Measurements from ENCODE around the gene SLC25A25. TPM values are rescaled to one million over a fixed set of nuclear protein-coding genes. Genes with fewer than 3 reads are reported as not detected.
"Not testable (repeated sequence)": the region's sequence is repeated elsewhere in the genome, so short reads cannot be mapped to it uniquely, and the experiment has no call there.

Gene SLC25A25
- total and polyA plus RNA-seq, 12 donors: 11.4 to 60.6 (median 15.6) TPM

DNA sequence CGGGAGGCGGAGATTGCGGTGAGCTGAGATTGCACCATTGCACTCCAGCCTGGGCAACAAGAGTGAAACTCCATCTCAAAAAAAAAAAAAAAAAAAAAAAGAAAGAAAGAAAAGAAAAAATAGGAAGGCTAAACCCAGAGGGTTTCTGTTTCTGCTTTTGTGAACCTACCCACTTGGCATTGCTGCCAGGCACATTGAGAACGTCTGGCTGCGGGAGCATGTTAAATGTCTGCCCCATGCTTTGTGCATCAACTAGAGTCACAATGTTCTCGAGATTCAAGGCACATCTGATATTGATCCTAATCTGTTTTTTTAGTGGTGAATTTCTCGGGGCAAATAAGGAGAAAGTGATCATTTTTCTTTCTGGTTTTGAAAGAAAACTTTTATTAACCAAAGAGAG lies 2.8 kb downstream of the SLC25A25 start:
- Histone ChIP-seq H3K4me1 (replicated peaks in 1 of 2) (peaks cover 44 to 63% of the 10 kb centered on the region in 2 donors), H3K9me3 (replicated peaks in 1 of 3) (no peaks in the 10 kb centered on the region), H3K27ac (peak overlapping the region in 2 of 5 donors; percentile 39 to 92), H3K27me3 (no peaks in the 10 kb centered on the region), H3K4me3 (no peak overlapping the region), H3K36me3 (replicated peaks in 1 of 2) (no peaks in the 10 kb centered on the region)
- intact Hi-C loops (cut with DNase I): no loop called here
- TF ChIP-seq POLR2A (IDR thresholded peaks at IDR 0.05): no peak
- TF ChIP-seq, protein P1, sequence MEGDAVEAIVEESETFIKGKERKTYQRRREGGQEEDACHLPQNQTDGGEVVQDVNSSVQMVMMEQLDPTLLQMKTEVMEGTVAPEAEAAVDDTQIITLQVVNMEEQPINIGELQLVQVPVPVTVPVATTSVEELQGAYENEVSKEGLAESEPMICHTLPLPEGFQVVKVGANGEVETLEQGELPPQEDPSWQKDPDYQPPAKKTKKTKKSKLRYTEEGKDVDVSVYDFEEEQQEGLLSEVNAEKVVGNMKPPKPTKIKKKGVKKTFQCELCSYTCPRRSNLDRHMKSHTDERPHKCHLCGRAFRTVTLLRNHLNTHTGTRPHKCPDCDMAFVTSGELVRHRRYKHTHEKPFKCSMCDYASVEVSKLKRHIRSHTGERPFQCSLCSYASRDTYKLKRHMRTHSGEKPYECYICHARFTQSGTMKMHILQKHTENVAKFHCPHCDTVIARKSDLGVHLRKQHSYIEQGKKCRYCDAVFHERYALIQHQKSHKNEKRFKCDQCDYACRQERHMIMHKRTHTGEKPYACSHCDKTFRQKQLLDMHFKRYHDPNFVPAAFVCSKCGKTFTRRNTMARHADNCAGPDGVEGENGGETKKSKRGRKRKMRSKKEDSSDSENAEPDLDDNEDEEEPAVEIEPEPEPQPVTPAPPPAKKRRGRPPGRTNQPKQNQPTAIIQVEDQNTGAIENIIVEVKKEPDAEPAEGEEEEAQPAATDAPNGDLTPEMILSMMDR (IDR thresholded peaks at IDR 0.05): no peak
- no peak for DNase-seq
- WGBS, 4 donors: 68 to 76% (median 72%) methylated on average over 7 of the region's 7 CpGs

GRCh38 chr9:128071475-128071874 lies 3.4 kb downstream of the SLC25A25 start:
- DNase-seq; intact Hi-C loops (cut with DNase I); H3K4me3 ChIP-seq; H3K27me3 ChIP-seq; H3K9me3 ChIP-seq (replicated peaks in 1 of 3); H3K36me3 ChIP-seq (replicated peaks in 1 of 2): not testable (repeated sequence)
- Histone ChIP-seq H3K4me1 (replicated peaks in 1 of 2) (peaks cover 38 to 58% of the 10 kb centered on the region in 2 donors), H3K27ac (peak overlapping the region; percentile 70 to 92 (median 88))
- WGBS, 4 donors: 86 to 93% (median 91%) methylated on average over 11 to 12 of the region's 12 CpGs

GRCh38 chr9:128072144-128073021 lies 4.4 kb downstream of the SLC25A25 start:
- intact Hi-C loops (cut with DNase I): no loop called here
- 5 to 10% (median 8%) methylated on average over 5 of the region's 5 CpGs for WGBS, 4 donors
- peaks cover 33 to 54% of the 10 kb centered on the region in 2 donors for H3K4me1 ChIP-seq (replicated peaks in 1 of 2)
- peak in 1 of 2 donors; percentile 49 for TF ChIP-seq POLR2A (IDR thresholded peaks at IDR 0.05)
- TF ChIP-seq, protein P1 (IDR thresholded peaks at IDR 0.05): no peak
- H3K4me3 ChIP-seq: peak overlapping the region in 1 of 4 donors; percentile 9
- peak; percentile 87 to 96 (median 92) for DNase-seq
- H3K9me3 ChIP-seq (replicated peaks in 1 of 3): no peaks in the 10 kb centered on the region
- no peaks in the 10 kb centered on the region for H3K36me3 ChIP-seq (replicated peaks in 1 of 2)
- no peaks in the 10 kb centered on the region for H3K27me3 ChIP-seq
- peak overlapping the region; percentile 70 to 92 (median 88) for H3K27ac ChIP-seq

GRCh38 chr9:128073253-128073886 lies 5.3 kb downstream of the SLC25A25 start:
- H3K9me3 ChIP-seq (replicated peaks in 1 of 3): no peaks in the 10 kb centered on the region
- TF ChIP-seq, protein P1 (IDR thresholded peaks at IDR 0.05): no peak
- no peak for TF ChIP-seq POLR2A (IDR thresholded peaks at IDR 0.05)
- 56 to 65% (median 63%) methylated on average over 7 of the region's 7 CpGs for WGBS, 4 donors
- no peaks in the 10 kb centered on the region for H3K36me3 ChIP-seq (replicated peaks in 1 of 2)
- no peaks in the 10 kb centered on the region for H3K27me3 ChIP-seq
- H3K27ac ChIP-seq: peak overlapping the region; percentile 70 to 92 (median 88)
- intact Hi-C loops (cut with DNase I): no loop called here
- DNase-seq: peak in 1 of 7 donors; percentile 44
- peaks cover 41 to 64% of the 10 kb centered on the region in 2 donors for H3K4me1 ChIP-seq (replicated peaks in 1 of 2)
- H3K4me3 ChIP-seq: peak overlapping the region in 1 of 4 donors; percentile 9

Measured in adrenal gland (tissue), 12 donors.